Measurements from ENCODE around the gene RPS2.
"Not testable (repeated sequence)": the region's sequence is repeated elsewhere in the genome, so short reads cannot be mapped to it uniquely, and the experiment has no call there.

RPS2 gene

GRCh38 chr16:1965396-1966001, 873 bp upstream of the RPS2 start:
- no peak for TF ChIP-seq CTCF (IDR thresholded peaks at IDR 0.05; ENCODE audit: extremely low read depth, missing control alignments)
- DNase-seq (ENCODE audit: low spot score) = no peak

- peak; percentile 35 for TF ChIP-seq CTCF (IDR thresholded peaks at IDR 0.05; ENCODE audit: extremely low read depth, missing control alignments)
- DNase-seq (ENCODE audit: low spot score) = no peak
Measured at GRCh38 chr16:1963806-1964505, 670 bp downstream of the RPS2 start.

DNA sequence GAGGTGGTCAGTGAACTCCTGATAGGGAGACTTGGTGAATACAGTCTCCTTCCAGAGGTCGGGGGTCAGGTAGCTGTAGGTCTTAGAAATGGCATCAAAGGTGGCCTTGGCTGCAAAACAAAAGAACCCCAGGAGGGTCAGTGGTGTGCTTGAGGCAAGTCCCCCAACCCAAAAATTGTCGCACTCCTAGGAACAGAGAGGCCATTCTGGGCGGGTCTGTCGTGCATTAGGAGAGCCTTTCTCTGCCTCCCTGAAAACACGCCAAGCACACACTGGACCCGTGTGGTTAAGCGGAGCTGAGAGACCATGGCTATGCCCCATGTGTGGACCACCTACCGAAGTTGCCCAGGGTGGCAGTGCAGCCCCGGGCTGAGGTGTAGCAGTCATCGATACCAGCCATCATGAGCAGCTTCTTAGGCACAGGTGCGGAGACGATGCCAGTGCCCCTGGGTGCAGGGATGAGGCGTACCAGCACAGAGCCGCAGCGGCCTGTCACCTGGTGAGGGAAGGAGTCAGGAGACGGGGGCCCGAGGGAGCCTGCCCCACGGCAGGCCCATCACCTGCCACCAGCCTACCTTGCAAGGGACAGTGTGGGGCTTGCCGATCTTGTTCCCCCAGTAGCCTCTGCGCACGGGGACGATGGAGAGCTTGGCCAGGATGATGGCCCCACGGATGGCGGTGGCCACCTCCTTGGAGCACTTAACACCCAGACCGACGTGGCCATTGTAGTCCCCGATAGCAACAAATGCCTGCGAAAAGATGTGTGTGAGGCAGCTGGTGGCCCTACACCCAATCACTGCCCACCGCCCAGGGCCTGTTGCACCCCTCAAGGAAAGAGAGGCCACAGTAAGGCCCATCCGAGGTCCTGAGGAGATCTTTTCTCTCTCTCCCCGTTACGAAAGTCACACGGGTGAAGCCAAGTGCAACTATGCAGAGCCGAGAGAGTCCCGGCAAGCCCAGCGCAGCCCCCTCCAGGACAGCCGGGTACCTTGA, 2.2 kb downstream of the RPS2 start:
- not testable (repeated sequence) for DNase-seq (ENCODE audit: low spot score)

DNA sequence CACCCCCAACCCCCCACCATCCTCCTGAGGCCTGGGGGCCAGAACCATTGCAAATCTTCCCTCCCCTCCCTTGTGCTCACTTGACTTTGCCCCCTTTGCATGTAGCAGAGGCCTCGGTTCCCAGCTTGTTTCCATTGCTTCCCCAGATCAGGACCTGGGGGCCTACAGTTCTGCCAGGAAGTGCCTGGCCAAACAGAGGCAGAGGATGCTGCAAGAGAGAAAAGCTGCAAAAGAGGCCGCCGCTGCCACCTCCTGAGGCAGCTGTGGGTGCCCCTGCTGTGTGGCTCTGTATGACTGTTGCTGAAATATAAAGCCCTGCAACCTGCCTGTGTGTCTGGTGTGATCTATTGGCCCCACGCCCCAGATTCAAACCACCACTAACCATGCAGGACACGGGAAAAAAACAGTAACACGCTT, 3.0 kb downstream of the RPS2 start:
- no peak for DNase-seq (ENCODE audit: low spot score)
- no peak for TF ChIP-seq CTCF (IDR thresholded peaks at IDR 0.05; ENCODE audit: extremely low read depth, missing control alignments)

DNA sequence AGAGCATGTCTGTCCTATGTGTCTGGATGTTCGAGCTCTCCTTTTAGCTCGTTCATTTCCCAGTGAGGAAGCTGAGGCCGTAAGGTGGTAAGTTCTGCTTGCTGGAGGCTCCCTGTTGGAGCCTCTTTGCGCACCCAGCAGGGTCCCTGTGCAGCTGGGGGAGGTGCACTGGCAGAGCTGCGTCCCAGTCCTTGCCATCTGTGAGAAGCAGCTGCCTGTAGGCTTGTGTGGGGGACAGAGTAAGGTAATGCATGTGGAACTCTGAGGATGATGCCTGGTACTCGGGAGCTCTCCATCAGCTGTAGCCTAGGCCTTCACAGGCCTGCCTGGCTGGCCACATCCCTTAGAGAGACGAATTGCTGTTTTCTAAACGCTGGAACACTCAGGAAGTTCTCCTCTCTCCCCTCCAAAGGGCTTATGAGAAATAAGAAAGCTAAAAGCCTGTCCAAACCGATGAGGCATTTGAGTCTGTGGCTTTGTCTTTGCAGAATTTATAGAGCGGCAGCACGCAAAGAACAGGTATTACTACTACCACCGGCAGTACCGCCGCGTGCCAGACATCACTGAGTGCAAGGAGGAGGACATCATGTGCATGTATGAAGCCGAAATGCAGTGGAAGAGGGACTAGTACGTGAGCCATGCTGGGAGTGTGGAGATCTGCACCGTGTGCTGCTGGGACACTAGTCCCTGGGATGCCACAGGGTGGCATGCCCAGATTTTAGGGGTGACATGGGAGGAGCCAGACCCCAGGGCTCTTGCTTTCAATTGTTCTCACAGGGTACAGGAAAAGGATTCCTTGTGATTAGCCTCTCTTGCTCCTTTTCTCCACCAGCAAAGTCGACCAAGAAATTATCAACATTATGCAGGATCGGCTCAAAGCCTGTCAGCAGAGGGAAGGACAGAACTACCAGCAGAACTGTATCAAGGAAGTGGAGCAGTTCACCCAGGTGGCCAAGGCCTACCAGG, 3.7 kb downstream of the RPS2 start:
- no peak for TF ChIP-seq CTCF (IDR thresholded peaks at IDR 0.05; ENCODE audit: extremely low read depth, missing control alignments)
- DNase-seq (ENCODE audit: low spot score) = no peak

- TF ChIP-seq CTCF (IDR thresholded peaks at IDR 0.05; ENCODE audit: extremely low read depth, missing control alignments) = peak; percentile 85
- DNase-seq (ENCODE audit: low spot score) = peak; percentile 96
Measured at GRCh38 chr16:1959269-1960039, 5.2 kb downstream of the RPS2 start, which contains the start of gene NDUFB10. Gene NDUFB10 (plus strand): TSS chr16:1959538. CDS start chr16:1959625, 87 bp downstream.

Data from GM20000 (cell line).